T47D (cell line): ENCODE results near the gene PGS1.

Source experiments
- DNase-seq, 2 experiments: peaks; one replicate each; pipeline versions ENCODE4 v3.0.0 to v3.0.0-alpha.2; 2011 to 2012; ENCODE audit warnings: low read depth in 1 of 2, low spot score in 1 of 2
- JUND ChIP-seq: IDR thresholded peaks from 2 replicates; pipeline ENCODE4 v1.6.1; 2012; ENCODE audit warnings: low read depth
- in situ Hi-C: cut with HindIII; loops from 2 replicates; pipeline ENCODE4 v1.10.0; 2016; ENCODE audit warnings: low sequenced_read_pairs, low pct_unique_long_range_greater_than_20kb

PGS1 gene

GRCh38 chr17:78401246-78401645, 22.8 kb downstream of the PGS1 start:
- no peak for TF ChIP-seq JUND
- DNase-seq = no peak
- in situ Hi-C loops = no loop called here

GRCh38 chr17:78401891-78402290, 23.4 kb downstream of the PGS1 start:
- in situ Hi-C loops = no loop called here

GRCh38 chr17:78403822-78404221, 25.4 kb downstream of the PGS1 start:
- in situ Hi-C loops = no loop called here
- TF ChIP-seq JUND = no peak
- no peak for DNase-seq

More at GRCh38 chr17:78401891-78402290, 23.4 kb downstream of the PGS1 start:
- no peak for TF ChIP-seq JUND
- no peak for DNase-seq

- in situ Hi-C loops = no loop called here
- DNase-seq = no peak
- no peak for TF ChIP-seq JUND
Measured at GRCh38 chr17:78406396-78406795, 27.9 kb downstream of the PGS1 start.

GRCh38 chr17:78406920-78407319, 28.5 kb downstream of the PGS1 start:
- in situ Hi-C loops = no loop called here
- DNase-seq = no peak
- TF ChIP-seq JUND = no peak

- no peak for DNase-seq
- TF ChIP-seq JUND = no peak
- in situ Hi-C loops = no loop called here
Measured at GRCh38 chr17:78407387-78408000, 29.0 kb downstream of the PGS1 start.

- no peak for DNase-seq
- no peak for TF ChIP-seq JUND
- in situ Hi-C loops = no loop called here
Measured at GRCh38 chr17:78408476-78409050, 30.1 kb downstream of the PGS1 start.

- DNase-seq = no peak
Measured at GRCh38 chr17:78409191-78409928, 30.9 kb downstream of the PGS1 start.

GRCh38 chr17:78411241-78411857, 32.9 kb downstream of the PGS1 start:
- in situ Hi-C loops = no loop called here
- DNase-seq = no peak
- no peak for TF ChIP-seq JUND

More at GRCh38 chr17:78409191-78409928, 30.9 kb downstream of the PGS1 start:
- TF ChIP-seq JUND = no peak
- in situ Hi-C loops = no loop called here

GRCh38 chr17:78412403-78412802, 34.0 kb downstream of the PGS1 start:
- TF ChIP-seq JUND = no peak
- DNase-seq = peak; percentile 53 to 58
- in situ Hi-C loops = no loop called here

- in situ Hi-C loops = no loop called here
- no peak for DNase-seq
- no peak for TF ChIP-seq JUND
Measured at GRCh38 chr17:78414178-78415162, 36.0 kb downstream of the PGS1 start.
